H1 (cell line): ENCODE measurements around the gene PIGX. TPM values are rescaled to one million over a fixed set of nuclear protein-coding genes. Genes with fewer than 3 reads are reported as not detected.

Experiments
- CTCF ChIA-PET: fragments of 300-600 bp; sonication (Branson Sonifier 250); formaldehyde crosslinking; loops from one replicate; lab custom pipeline; 2021; ENCODE audit not compliant: partially characterized antibody; lab: Charles Lee
- POLR2A ChIA-PET: fragments of 300-600 bp; sonication (Branson Sonifier 250); formaldehyde crosslinking; loops from one replicate; lab custom pipeline; 2021; ENCODE audit warnings: inconsistent platforms; ENCODE audit not compliant: partially characterized antibody; lab: Charles Lee
- DNase-seq, 2 experiments: peaks; one replicate each; pipeline versions ENCODE4 v3.0.0 to v3.0.0-alpha.2; 2010 to 2022; ENCODE audit warnings: low spot score in 2 of 2, low read depth in 1 of 2, mixed read lengths in 1 of 2
- FAIRE-seq: peaks from 2 replicates; lab custom pipeline; 2011; peaks lifted over from hg19 to GRCh38; lab: Jason Lieb, UNC
- H2AFZ ChIP-seq: 2 replicates; pipeline ENCODE4 v1.8.1; 2012; ENCODE audit warnings: low read length, inconsistent platforms
- H2AK5ac ChIP-seq: 2 replicates; pipeline ENCODE4 v1.6.1; 2013; ENCODE audit warnings: low read depth, low read length
- H2BK120ac ChIP-seq: replicated peaks from 2 replicates; pipeline ENCODE3; 2013; ENCODE audit warnings: low read depth, low read length, inconsistent platforms
- H2BK12ac ChIP-seq: 2 replicates; pipeline ENCODE4 v1.6.1; 2013; ENCODE audit warnings: low read depth, low read length
- H2BK15ac ChIP-seq: 2 replicates; pipeline ENCODE4 v1.6.1; 2013; ENCODE audit warnings: low read length
- H2BK20ac ChIP-seq: 2 replicates; pipeline ENCODE4 v1.6.1; 2013; ENCODE audit warnings: low read length
- H2BK5ac ChIP-seq: 2 replicates; pipeline ENCODE4 v1.6.1; 2013; ENCODE audit warnings: low read depth, low read length
- H3K14ac ChIP-seq: 2 replicates; pipeline ENCODE4 v1.6.1; 2013; ENCODE audit warnings: inconsistent platforms; ENCODE audit not compliant: insufficient read length
- H3K18ac ChIP-seq: 2 replicates; pipeline ENCODE4 v1.6.1; 2013; ENCODE audit warnings: low read length; ENCODE audit errors: extremely low read depth
- H3K23ac ChIP-seq: 2 replicates; pipeline ENCODE4 v1.6.1; 2013; ENCODE audit warnings: inconsistent platforms; ENCODE audit not compliant: insufficient read length
- H3K23me2 ChIP-seq: 2 replicates; pipeline ENCODE4 v1.6.1; 2013; ENCODE audit warnings: low read depth, low read length
- H3K27ac ChIP-seq: 2 replicates; pipeline ENCODE4 v1.6.1; 2011; ENCODE audit warnings: low read depth, low read length, inconsistent platforms
- H3K27me3 ChIP-seq, 4 experiments: replicated peaks in 1 of 4; 1 replicate in 1 of 4; 2 replicates in 3 of 4; pipeline versions ENCODE4 v1.6.1 to v1.8.1; 2011 to 2013; ENCODE audit warnings: low read length in 3 of 4, mild to moderate bottlenecking in 3 of 4, inconsistent platforms in 2 of 4, mixed read lengths in 2 of 4, moderate library complexity in 1 of 4; ENCODE audit not compliant: control insufficient read depth in 3 of 4, insufficient read depth in 3 of 4; ENCODE audit errors: extremely low read depth in 1 of 4
- H3K36me3 ChIP-seq, 4 experiments: 2 replicates each; pipeline versions ENCODE4 v1.6.1 to v1.8.1; 2011 to 2013; ENCODE audit warnings: mild to moderate bottlenecking in 4 of 4, low read length in 3 of 4, moderate library complexity in 2 of 4, control low read depth in 1 of 4, inconsistent platforms in 1 of 4; ENCODE audit not compliant: insufficient read depth in 4 of 4, control insufficient read depth in 2 of 4
- H3K4ac ChIP-seq: replicated peaks from 2 replicates; pipeline ENCODE3; 2013; ENCODE audit warnings: low read length, low read depth, mixed read lengths, inconsistent platforms; ENCODE audit not compliant: insufficient read length
- H3K4me1 ChIP-seq, 4 experiments: replicated peaks in 1 of 4; 1 replicate in 1 of 4; 2 replicates in 3 of 4; pipeline versions ENCODE4 v1.6.1 to v1.8.1; 2011 to 2013; ENCODE audit warnings: low read length in 3 of 4, inconsistent platforms in 2 of 4, mixed read lengths in 1 of 4; ENCODE audit not compliant: insufficient read depth in 4 of 4, control insufficient read depth in 3 of 4
- H3K4me2 ChIP-seq, 2 experiments: 2 replicates each; pipeline versions ENCODE4 v1.6.1 to v1.8.1; 2011 to 2013; ENCODE audit warnings: low read depth in 2 of 2, low read length in 2 of 2, control low read depth in 1 of 2, inconsistent platforms in 1 of 2, mild to moderate bottlenecking in 1 of 2; ENCODE audit not compliant: insufficient read depth in 1 of 2
- H3K4me3 ChIP-seq, 4 experiments: fragments of 200-600, 300-600 bp in 1 of 4; sonication (generic), shearing (Covaris generic), sonication (Bioruptor Twin) in 1 of 4; 2 replicates each; pipeline versions ENCODE4 v1.5.1 to v1.8.1; 2011 to 2016; ENCODE audit warnings: low read length in 4 of 4, low read depth in 3 of 4, control low read depth in 2 of 4, inconsistent platforms in 2 of 4, mild to moderate bottlenecking in 2 of 4, mixed read lengths in 1 of 4, moderate library complexity in 1 of 4; ENCODE audit not compliant: insufficient read depth in 2 of 4; ENCODE audit errors: extremely low read depth in 1 of 4
- H3K56ac ChIP-seq: replicated peaks from 2 replicates; pipeline ENCODE3; 2013; ENCODE audit warnings: low read depth, mild to moderate bottlenecking, mixed read lengths, low read length, inconsistent platforms; ENCODE audit not compliant: insufficient read length
- H3K79me1 ChIP-seq: 2 replicates; pipeline ENCODE4 v1.6.1; 2013; ENCODE audit warnings: low read depth, low read length, control low read depth
- H3K79me2 ChIP-seq, 2 experiments: 2 replicates each; pipeline versions ENCODE4 v1.6.1 to v1.8.1; 2012 to 2013; ENCODE audit warnings: low read length in 2 of 2, mild to moderate bottlenecking in 2 of 2, inconsistent platforms in 1 of 2; ENCODE audit not compliant: insufficient read depth in 2 of 2, control insufficient read depth in 1 of 2
- H3K9ac ChIP-seq, 4 experiments: replicated peaks in 1 of 4; 1 replicate in 1 of 4; 2 replicates in 3 of 4; pipeline versions ENCODE4 v1.6.1 to v1.8.1; 2011 to 2013; ENCODE audit warnings: low read depth in 3 of 4, low read length in 3 of 4, control low read depth in 2 of 4, mild to moderate bottlenecking in 2 of 4, moderate library complexity in 2 of 4, inconsistent platforms in 1 of 4; ENCODE audit errors: extremely low read depth in 1 of 4
- H3K9me3 ChIP-seq, 2 experiments: 2 replicates each; pipeline versions ENCODE4 v1.6.1 to v1.8.1; 2012 to 2013; ENCODE audit warnings: mild to moderate bottlenecking in 2 of 2, moderate library complexity in 2 of 2, control low read depth in 1 of 2, inconsistent platforms in 1 of 2, low read depth in 1 of 2, low read length in 1 of 2, mixed read lengths in 1 of 2; ENCODE audit not compliant: insufficient read depth in 2 of 2
- H4K20me1 ChIP-seq, 2 experiments: replicated peaks in 1 of 2; 2 replicates each; pipeline versions ENCODE3 to v1.8.1; 2011 to 2013; ENCODE audit warnings: inconsistent platforms in 2 of 2, low read length in 2 of 2, mild to moderate bottlenecking in 1 of 2; ENCODE audit not compliant: insufficient read depth in 2 of 2, control insufficient read depth in 1 of 2
- H4K5ac ChIP-seq: 2 replicates; pipeline ENCODE4 v1.6.1; 2013; ENCODE audit warnings: low read length, low read depth, mixed read lengths, inconsistent platforms; ENCODE audit not compliant: insufficient read length
- H4K8ac ChIP-seq: 2 replicates; pipeline ENCODE4 v1.8.0; 2013; ENCODE audit warnings: mild to moderate bottlenecking, moderate library complexity, low read length, inconsistent platforms; ENCODE audit not compliant: insufficient read depth; ENCODE audit errors: extremely low read depth
- H4K91ac ChIP-seq: replicated peaks from 2 replicates; pipeline ENCODE3; 2013; ENCODE audit warnings: low read length, mixed read lengths, inconsistent platforms; ENCODE audit not compliant: insufficient read length
- CBX5 ChIP-seq: fragments of 300-800, 300-1000 bp; sonication (generic); IDR thresholded peaks from 2 replicates; pipeline ENCODE4 v1.7.1; 2016; ENCODE audit warnings: antibody characterized with exemption, low read length, low read depth
- EGR1 ChIP-seq: IDR thresholded peaks from 2 replicates; pipeline ENCODE4 v1.6.1; 2011; ENCODE audit warnings: low read depth, low read length, borderline replicate concordance
- EP300 ChIP-seq, 2 experiments: IDR thresholded peaks; 1 replicate in 1 of 2; 2 replicates in 1 of 2; pipeline ENCODE4 v1.6.1; 2011 to 2012; ENCODE audit warnings: low read depth in 2 of 2, low read length in 2 of 2, mild to moderate bottlenecking in 2 of 2, borderline replicate concordance in 1 of 2, inconsistent platforms in 1 of 2, moderate library complexity in 1 of 2
- FOSL1 ChIP-seq: IDR thresholded peaks from 2 replicates; pipeline ENCODE4 v1.6.1; 2011; ENCODE audit warnings: mild to moderate bottlenecking, low read depth, low read length, moderate library complexity; ENCODE audit not compliant: insufficient read depth
- RNF2 ChIP-seq: fragments of 200-900, 300-1000 bp; sonication (generic); IDR thresholded peaks from 2 replicates; pipeline ENCODE4 v1.7.1; 2016; ENCODE audit warnings: borderline replicate concordance, low read depth, mild to moderate bottlenecking, antibody characterized with exemption, low read length; ENCODE audit not compliant: poor library complexity, severe bottlenecking; ENCODE audit errors: missing control alignments
- SIRT6 ChIP-seq: IDR thresholded peaks from one replicate; pipeline ENCODE4 v1.7.1; 2012; ENCODE audit warnings: low read length, inconsistent platforms
- SUZ12 ChIP-seq: fragments of 200-600 bp; sonication (generic); IDR thresholded peaks from 2 replicates; pipeline ENCODE4 v1.6.1; 2012; ENCODE audit warnings: mild to moderate bottlenecking, inconsistent platforms, low read length, moderate library complexity, mixed read lengths
- TEAD4 ChIP-seq: IDR thresholded peaks from 2 replicates; pipeline ENCODE4 v1.6.1; 2012; ENCODE audit warnings: low read depth, low read length, inconsistent platforms, mixed read lengths
- WGBS, 2 experiments: shearing (Covaris generic) in 1 of 2; methylation state at CpG; one replicate each; pipeline versions ENCODE4 v1.1.6 to v1.1.7; 2013 to 2015; ENCODE audit warnings: low lambda C conversion rate in 2 of 2, mixed read lengths in 2 of 2, inconsistent platforms in 1 of 2, low coverage in 1 of 2, missing lambda C conversion rate in 1 of 2; ENCODE audit not compliant: insufficient replicate concordance in 2 of 2, insufficient coverage in 1 of 2, insufficient read length in 1 of 2; ENCODE audit errors: extremely low coverage in 1 of 2, missing lambda C conversion rate in 1 of 2; 5-methylcytosine and 5-hydroxymethylcytosine counted together
- polyA plus RNA-seq, 7 experiments: library from polyadenylated mRNA; depleted of rRNA in 3 of 7; stranded (reverse) in 5 of 7; unstranded in 2 of 7; fragments of >200 nt in 5 of 7; fragments of 200-250 nt in 2 of 7; gene quantifications; 1 replicate in 5 of 7; 2 replicates in 1 of 7; 4 replicates in 1 of 7; pipeline versions ENCODE4 v1.2.1 to v1.2.3, GENCODE V29; 2011 to 2013; ENCODE audit warnings: missing spikeins in 2 of 7, mixed read lengths in 2 of 7
- total RNA-seq: library from RNA; stranded (reverse); fragmentation: NEBNext Ultra II Directional; extraction: Animal tissue kit (Norgen Biotek cat#: 25700); gene quantifications from 2 replicates; pipeline ENCODE4 v1.2.1, GENCODE V29; 2021
- TF ChIP-seq, protein P1 (sequence below): IDR thresholded peaks from 2 replicates; pipeline ENCODE4 v1.6.1; 2012; ENCODE audit warnings: low read length, inconsistent platforms

PIGX gene
- total and polyA plus RNA-seq, 2 of the 8 experiments (the other 6 are each of a cell fraction or from before 2014, with no cell fraction given) = 7.0 to 14.9 TPM

DNA sequence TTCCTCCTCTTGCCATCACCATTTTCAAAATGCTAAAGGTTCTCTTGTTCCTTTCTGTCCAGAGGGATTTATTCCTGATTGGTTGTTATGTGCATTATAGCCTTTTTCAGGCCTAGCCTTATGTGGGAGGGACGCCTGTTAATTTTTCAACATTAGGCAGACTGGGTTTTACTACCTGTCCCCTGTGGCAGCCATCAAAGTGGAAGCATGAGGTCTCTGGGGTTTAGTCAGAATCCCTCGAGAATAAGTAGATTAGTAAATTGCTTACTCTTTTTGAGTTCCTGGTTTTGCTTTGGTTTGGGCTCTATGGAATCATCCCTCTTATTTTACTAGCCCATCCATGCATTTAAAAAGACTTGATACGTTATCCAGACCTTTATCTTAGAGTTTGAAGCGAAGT is 59.9 kb downstream of the PIGX start:
- no peak overlapping the region for H2AFZ ChIP-seq
- no peaks in the 10 kb centered on the region for H3K36me3 ChIP-seq
- H3K79me2 ChIP-seq = peaks cover 27 to 95% of the 10 kb centered on the region in 2 experiments
- H3K18ac ChIP-seq = no peak overlapping the region
- H2BK5ac ChIP-seq = no peak overlapping the region
- H3K27me3 ChIP-seq = no peaks in the 10 kb centered on the region
- no peak overlapping the region for H3K9ac ChIP-seq
- no peak overlapping the region for H3K14ac ChIP-seq
- no peak overlapping the region for H3K27ac ChIP-seq
- H3K9me3 ChIP-seq = no peaks in the 10 kb centered on the region
- no peak overlapping the region for H3K56ac ChIP-seq
- ChIA-PET CTCF (interaction anchor here (0.6 kb wide), 1 partner anchor 94 kb away, joined by 3 read pairs; no protein-coding TSS in a partner anchor), POLR2A (interaction anchor here (1.1 kb wide), 1 partner anchor 1989 kb away, joined by 3 read pairs; no protein-coding TSS in a partner anchor)
- no peak overlapping the region for H2BK20ac ChIP-seq
- no peak overlapping the region for H3K4ac ChIP-seq
- H2AK5ac ChIP-seq = no peak overlapping the region
- no peak overlapping the region for H3K4me2 ChIP-seq
- peaks cover 12 to 13% of the 10 kb centered on the region in 2 experiments for H4K20me1 ChIP-seq
- no peak overlapping the region for H4K5ac ChIP-seq
- 80% methylated on average over 4 of the region's 4 CpGs; no CpG with 5 or more reads in 1 of the 2 experiments for WGBS, 2 experiments
- FAIRE-seq (no peak), DNase-seq (no peak)
- TF ChIP-seq SIRT6 (no peak), RNF2 (no peak), SUZ12 (no peak), EP300 (IDR thresholded peaks at IDR 0.05; ENCODE audit: borderline replicate concordance in 1 of 2, low read depth in 2 of 2, low read length in 2 of 2) (no peak), TEAD4 (no peak), EGR1 (no peak), FOSL1 (no peak), CBX5 (no peak)
- TF ChIP-seq, protein P1, sequence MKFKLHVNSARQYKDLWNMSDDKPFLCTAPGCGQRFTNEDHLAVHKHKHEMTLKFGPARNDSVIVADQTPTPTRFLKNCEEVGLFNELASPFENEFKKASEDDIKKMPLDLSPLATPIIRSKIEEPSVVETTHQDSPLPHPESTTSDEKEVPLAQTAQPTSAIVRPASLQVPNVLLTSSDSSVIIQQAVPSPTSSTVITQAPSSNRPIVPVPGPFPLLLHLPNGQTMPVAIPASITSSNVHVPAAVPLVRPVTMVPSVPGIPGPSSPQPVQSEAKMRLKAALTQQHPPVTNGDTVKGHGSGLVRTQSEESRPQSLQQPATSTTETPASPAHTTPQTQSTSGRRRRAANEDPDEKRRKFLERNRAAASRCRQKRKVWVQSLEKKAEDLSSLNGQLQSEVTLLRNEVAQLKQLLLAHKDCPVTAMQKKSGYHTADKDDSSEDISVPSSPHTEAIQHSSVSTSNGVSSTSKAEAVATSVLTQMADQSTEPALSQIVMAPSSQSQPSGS = no peak
- no peak overlapping the region for H2BK15ac ChIP-seq
- no peaks in the 10 kb centered on the region; the same call in 1 of the 2 replicates for H3K79me1 ChIP-seq
- H4K8ac ChIP-seq = no peak overlapping the region
- H3K4me1 ChIP-seq = peaks cover 0 to 7% (median 0%) of the 10 kb centered on the region in 4 experiments; a peak in 2 of 7 replicates
- H3K23ac ChIP-seq = no peak overlapping the region
- no peaks in the 10 kb centered on the region for H3K23me2 ChIP-seq
- no peak overlapping the region for H2BK120ac ChIP-seq
- H3K4me3 ChIP-seq = no peak overlapping the region
- no peak overlapping the region for H4K91ac ChIP-seq
- no peak overlapping the region for H2BK12ac ChIP-seq
